Left ventricle myocardium inferior (tissue), 1 donor: Measurements from ENCODE around the gene GRIK4. TPM values are rescaled to one million over a fixed set of nuclear protein-coding genes. Genes with fewer than 3 reads are reported as not detected.
A peak's percentile ranks its signal among the peaks of the same experiment; 100 is the strongest.

Experiments
- DNase-seq: peaks from one replicate; pipeline ENCODE4 v3.0.0-alpha.2; 2020
- H3K27ac ChIP-seq: fragments of 200-600 bp; replicated peaks from 2 replicates; pipeline ENCODE4 v1.8.0; 2021
- H3K27me3 ChIP-seq: fragments of 200-600 bp; 2 replicates; pipeline ENCODE4 v1.8.0; 2021; ENCODE audit warnings: low read depth
- H3K36me3 ChIP-seq: fragments of 200-600 bp; 2 replicates; pipeline ENCODE4 v1.8.0; 2021
- H3K4me1 ChIP-seq: fragments of 200-600 bp; 2 replicates; pipeline ENCODE4 v1.8.0; 2021
- H3K4me3 ChIP-seq: fragments of 200-600 bp; 2 replicates; pipeline ENCODE4 v1.8.0; 2021; ENCODE audit warnings: mild to moderate bottlenecking, moderate library complexity
- H3K9me3 ChIP-seq: fragments of 200-600 bp; replicated peaks from 2 replicates; pipeline ENCODE4 v1.8.0; 2021
- intact Hi-C: fragments of 100-400 bp; cut with micrococcal nuclease; formaldehyde crosslinking; loops from one replicate; pipeline ENCODE4 v1.11.0; 2022
- total RNA-seq: library from RNA; stranded (reverse); fragmentation: NEBNext Ultra II Directional; extraction: Animal tissue kit (Norgen Biotek cat#: 25700); gene quantifications from one replicate; pipeline ENCODE4 v1.2.1, GENCODE V29; 2021
- TF ChIP-seq, protein P1 (sequence below): fragments of 200-600 bp; IDR thresholded peaks from 2 replicates; pipeline ENCODE4 v1.8.0; 2021; ENCODE audit warnings: antibody characterized with exemption, mild to moderate bottlenecking, borderline replicate concordance
- donor health status: DM: no; HTN: yes; CAD: no; lungs with severe emphysema.

The GRIK4 gene
- total RNA-seq, 1 donor from 2014 or later: 0.16 TPM

GRCh38 chr11:120883404-120884080, 372.0 kb downstream of the GRIK4 start:
- H3K27ac ChIP-seq: no peak overlapping the region
- intact Hi-C loops: no loop called here
- peak overlapping the region; percentile 19 for H3K4me3 ChIP-seq

GRCh38 chr11:120884154-120885020, 372.8 kb downstream of the GRIK4 start:
- TF ChIP-seq, protein P1, sequence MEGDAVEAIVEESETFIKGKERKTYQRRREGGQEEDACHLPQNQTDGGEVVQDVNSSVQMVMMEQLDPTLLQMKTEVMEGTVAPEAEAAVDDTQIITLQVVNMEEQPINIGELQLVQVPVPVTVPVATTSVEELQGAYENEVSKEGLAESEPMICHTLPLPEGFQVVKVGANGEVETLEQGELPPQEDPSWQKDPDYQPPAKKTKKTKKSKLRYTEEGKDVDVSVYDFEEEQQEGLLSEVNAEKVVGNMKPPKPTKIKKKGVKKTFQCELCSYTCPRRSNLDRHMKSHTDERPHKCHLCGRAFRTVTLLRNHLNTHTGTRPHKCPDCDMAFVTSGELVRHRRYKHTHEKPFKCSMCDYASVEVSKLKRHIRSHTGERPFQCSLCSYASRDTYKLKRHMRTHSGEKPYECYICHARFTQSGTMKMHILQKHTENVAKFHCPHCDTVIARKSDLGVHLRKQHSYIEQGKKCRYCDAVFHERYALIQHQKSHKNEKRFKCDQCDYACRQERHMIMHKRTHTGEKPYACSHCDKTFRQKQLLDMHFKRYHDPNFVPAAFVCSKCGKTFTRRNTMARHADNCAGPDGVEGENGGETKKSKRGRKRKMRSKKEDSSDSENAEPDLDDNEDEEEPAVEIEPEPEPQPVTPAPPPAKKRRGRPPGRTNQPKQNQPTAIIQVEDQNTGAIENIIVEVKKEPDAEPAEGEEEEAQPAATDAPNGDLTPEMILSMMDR: no peak
- Histone ChIP-seq H3K27me3 (peaks cover 34% of the 10 kb centered on the region), H3K36me3 (no peaks in the 10 kb centered on the region), H3K4me1 (peaks cover 38% of the 10 kb centered on the region), H3K9me3 (no peaks in the 10 kb centered on the region), H3K27ac (no peak overlapping the region), H3K4me3 (no peak overlapping the region)
- no peak for DNase-seq
- intact Hi-C loops: no loop called here

More at GRCh38 chr11:120883404-120884080, 372.0 kb downstream of the GRIK4 start:
- peaks cover 42% of the 10 kb centered on the region for H3K27me3 ChIP-seq
- H3K4me1 ChIP-seq: peaks cover 38% of the 10 kb centered on the region
- H3K36me3 ChIP-seq: no peaks in the 10 kb centered on the region
- no peaks in the 10 kb centered on the region for H3K9me3 ChIP-seq
- DNase-seq: peak; percentile 40
- TF ChIP-seq, protein P1: no peak

DNA sequence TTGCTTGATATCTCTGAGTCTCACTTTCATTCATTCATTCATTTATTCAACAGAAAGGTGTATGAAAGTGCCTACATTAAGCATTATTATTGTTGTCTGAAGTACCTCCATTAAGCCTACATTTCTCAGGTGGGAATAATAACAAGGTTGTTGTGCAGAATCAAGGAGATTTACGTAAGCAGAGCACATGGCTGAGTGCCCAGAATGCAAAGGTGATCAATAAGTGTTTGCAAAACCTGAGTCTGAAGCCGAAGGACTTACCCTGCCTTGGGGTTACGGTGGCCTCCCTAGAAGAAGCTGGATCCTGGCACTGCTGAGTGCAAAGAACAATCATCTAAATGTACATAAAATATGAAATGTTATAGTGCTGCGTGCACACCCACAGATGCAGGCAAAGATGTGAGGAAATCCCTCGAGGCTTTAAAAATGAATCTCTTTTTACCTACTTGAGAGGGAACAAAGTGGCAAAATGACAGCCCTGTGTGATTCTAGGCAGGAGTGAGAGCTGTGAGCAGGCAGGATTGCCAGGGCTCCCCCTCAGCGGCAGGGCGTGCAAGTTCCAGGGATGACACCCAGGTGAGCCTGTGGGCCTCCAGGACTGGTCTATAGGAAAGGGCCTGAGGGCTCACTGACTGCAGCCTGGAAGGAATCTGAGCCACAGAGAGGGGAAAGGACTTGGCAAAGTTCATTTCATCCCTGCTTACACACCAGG, 379.2 kb downstream of the GRIK4 start:
- peaks cover 30% of the 10 kb centered on the region for H3K27me3 ChIP-seq
- H3K4me1 ChIP-seq: no peaks in the 10 kb centered on the region
- H3K27ac ChIP-seq: no peak overlapping the region
- DNase-seq: no peak
- no peak overlapping the region for H3K4me3 ChIP-seq
- intact Hi-C loops: no loop called here
- TF ChIP-seq, protein P1: no peak
- no peaks in the 10 kb centered on the region for H3K36me3 ChIP-seq
- H3K9me3 ChIP-seq: no peaks in the 10 kb centered on the region

- peaks cover 48% of the 10 kb centered on the region for H3K27me3 ChIP-seq
- H3K4me1 ChIP-seq: no peaks in the 10 kb centered on the region
- intact Hi-C loops: no loop called here
- H3K4me3 ChIP-seq: no peak overlapping the region
- no peaks in the 10 kb centered on the region for H3K36me3 ChIP-seq
- no peak for DNase-seq
- H3K9me3 ChIP-seq: no peaks in the 10 kb centered on the region
- H3K27ac ChIP-seq: no peak overlapping the region
- TF ChIP-seq, protein P1: no peak
Measured at GRCh38 chr11:120893440-120894201, 382.1 kb downstream of the GRIK4 start.
